DND-41 (cell line): ENCODE measurements around the gene HS3ST3A1.

Source experiments
- ATAC-seq: fragments of 200-7000 bp; cut with Tn5 transposase; 3 replicates; pipeline ENCODE4 v1.9.1; 2021; ENCODE audit warnings: low read depth; ENCODE audit not compliant: insufficient read depth
- DNase-seq: peaks from one replicate; pipeline ENCODE4 v3.0.0-alpha.2; 2020
- H2AFZ ChIP-seq: 2 replicates; pipeline ENCODE4 v1.6.0; 2012; ENCODE audit warnings: low read depth, low read length
- H3K27ac ChIP-seq: 2 replicates; pipeline ENCODE4 v1.5.1; 2012; ENCODE audit warnings: low read length, inconsistent platforms
- H3K27me3 ChIP-seq: fragments of 200-600 bp; sonication (generic); 2 replicates; pipeline ENCODE4 v1.6.0; 2012; ENCODE audit warnings: low read length, mild to moderate bottlenecking, inconsistent platforms; ENCODE audit not compliant: insufficient read depth, poor library complexity
- H3K36me3 ChIP-seq: 2 replicates; pipeline ENCODE4 v1.5.1; 2012; ENCODE audit warnings: low read length, inconsistent platforms; ENCODE audit not compliant: insufficient read depth
- H3K4me1 ChIP-seq: 2 replicates; pipeline ENCODE4 v1.5.1; 2012; ENCODE audit warnings: mild to moderate bottlenecking, low read length; ENCODE audit not compliant: insufficient read depth
- H3K4me2 ChIP-seq: 2 replicates; pipeline ENCODE4 v1.6.0; 2012; ENCODE audit warnings: mild to moderate bottlenecking, moderate library complexity, low read length, inconsistent platforms; ENCODE audit not compliant: insufficient read depth
- H3K4me3 ChIP-seq, 2 experiments: fragments of 200-600 bp in 1 of 2; shearing (Covaris generic) in 1 of 2; 2 replicates each; pipeline ENCODE4 v1.5.1; 2012 to 2016; ENCODE audit warnings: inconsistent platforms in 2 of 2, low read length in 2 of 2, mild to moderate bottlenecking in 2 of 2, low read depth in 1 of 2, moderate library complexity in 1 of 2
- H3K79me2 ChIP-seq: 2 replicates; pipeline ENCODE4 v1.6.0; 2012; ENCODE audit warnings: low read length, inconsistent platforms; ENCODE audit not compliant: insufficient read depth
- H3K9ac ChIP-seq: 2 replicates; pipeline ENCODE4 v1.6.0; 2012; ENCODE audit warnings: low read depth, mild to moderate bottlenecking, inconsistent platforms, low read length, moderate library complexity
- H3K9me3 ChIP-seq: 2 replicates; pipeline ENCODE4 v1.5.1; 2012; ENCODE audit warnings: low read length, moderate library complexity, mild to moderate bottlenecking, inconsistent platforms; ENCODE audit not compliant: insufficient read depth, severe bottlenecking
- H4K20me1 ChIP-seq: 2 replicates; pipeline ENCODE4 v1.6.0; 2012; ENCODE audit warnings: low read length; ENCODE audit not compliant: insufficient read depth
- CTCF ChIP-seq: IDR thresholded peaks from 2 replicates; pipeline ENCODE4 v1.5.1; 2012; ENCODE audit warnings: borderline replicate concordance, low read length, moderate library complexity, mild to moderate bottlenecking; ENCODE audit not compliant: poor library complexity, severe bottlenecking; ENCODE audit errors: extremely low read depth
- EZH2 ChIP-seq: IDR thresholded peaks from 3 replicates; pipeline ENCODE4 v1.6.1; 2012; ENCODE audit warnings: borderline replicate concordance, low read depth, mild to moderate bottlenecking, moderate library complexity, low read length, inconsistent platforms; ENCODE audit not compliant: severe bottlenecking

HS3ST3A1 gene

DNA sequence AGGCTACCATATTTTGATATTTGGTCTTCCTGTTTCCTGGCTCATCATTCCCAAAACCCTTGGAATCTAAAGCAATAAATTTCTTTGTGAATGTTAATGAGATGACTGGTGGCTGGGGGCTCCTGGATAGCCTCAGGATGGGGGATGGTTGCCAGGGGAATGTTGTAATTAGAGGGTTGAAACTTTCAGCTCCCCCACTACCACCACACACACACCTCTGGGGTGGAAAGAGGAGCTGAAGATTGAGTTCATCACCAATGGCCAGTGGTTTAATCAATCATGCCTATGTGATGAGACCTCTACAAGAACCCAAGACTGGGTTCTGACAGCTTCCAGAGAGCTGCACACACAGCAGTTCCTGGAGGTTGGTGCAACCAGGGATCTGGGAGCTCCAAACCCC lies 59.1 kb downstream of the HS3ST3A1 start:
- Histone ChIP-seq H4K20me1 (no peaks in the 10 kb centered on the region), H3K4me2 (no peak overlapping the region), H3K27ac (no peak overlapping the region), H3K9ac (no peak overlapping the region), H3K4me1 (no peaks in the 10 kb centered on the region), H3K27me3 (no peaks in the 10 kb centered on the region), H3K36me3 (no peaks in the 10 kb centered on the region), H3K79me2 (no peaks in the 10 kb centered on the region), H3K4me3 (no peak overlapping the region), H2AFZ (no peak overlapping the region), H3K9me3 (no peaks in the 10 kb centered on the region)
- TF ChIP-seq EZH2, result no peak
- TF ChIP-seq CTCF, result no peak
- no peak for ATAC-seq
- no peak for DNase-seq

- no peak overlapping the region for H3K9ac ChIP-seq
- no peaks in the 10 kb centered on the region for H3K4me1 ChIP-seq
- TF ChIP-seq CTCF (no peak), EZH2 (no peak)
- H3K79me2 ChIP-seq, result no peaks in the 10 kb centered on the region
- no peak overlapping the region for H3K4me2 ChIP-seq
- H4K20me1 ChIP-seq, result no peaks in the 10 kb centered on the region
- no peak for DNase-seq
- no peaks in the 10 kb centered on the region for H3K27me3 ChIP-seq
- no peak for ATAC-seq
- H3K9me3 ChIP-seq, result no peaks in the 10 kb centered on the region
- no peak overlapping the region for H3K27ac ChIP-seq
- H3K4me3 ChIP-seq, result no peak overlapping the region
- H3K36me3 ChIP-seq, result no peaks in the 10 kb centered on the region
- H2AFZ ChIP-seq, result no peak overlapping the region
Measured at GRCh38 chr17:13541032-13541480, 60.7 kb downstream of the HS3ST3A1 start.

DNA sequence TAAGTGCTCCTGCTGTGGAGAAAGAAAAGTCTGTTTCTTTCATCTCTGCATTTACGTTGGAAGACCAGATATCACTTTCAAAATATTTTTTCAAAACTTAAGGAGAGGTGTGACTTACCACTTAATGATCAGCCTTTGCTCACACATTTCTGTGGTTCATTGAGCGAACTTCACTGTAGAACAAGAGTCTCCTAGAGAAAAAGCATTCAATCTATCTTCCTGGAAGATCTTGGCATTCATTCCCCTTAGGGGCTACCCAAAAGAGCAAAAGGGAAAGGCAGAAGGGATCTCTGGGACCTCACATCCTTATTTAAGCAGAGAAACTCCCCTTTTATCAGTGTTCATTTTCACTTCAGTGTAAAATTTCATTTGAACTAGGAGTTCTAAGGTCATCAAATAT lies 61.2 kb downstream of the HS3ST3A1 start:
- ATAC-seq (no peak), DNase-seq (no peak)
- Histone ChIP-seq H4K20me1 (no peaks in the 10 kb centered on the region), H3K27ac (no peak overlapping the region), H3K4me2 (no peak overlapping the region), H3K9ac (no peak overlapping the region), H3K4me3 (no peak overlapping the region), H3K27me3 (no peaks in the 10 kb centered on the region), H3K9me3 (no peaks in the 10 kb centered on the region), H3K79me2 (no peaks in the 10 kb centered on the region), H2AFZ (no peak overlapping the region), H3K36me3 (no peaks in the 10 kb centered on the region), H3K4me1 (no peaks in the 10 kb centered on the region)
- no peak for TF ChIP-seq CTCF
- no peak for TF ChIP-seq EZH2

DNA sequence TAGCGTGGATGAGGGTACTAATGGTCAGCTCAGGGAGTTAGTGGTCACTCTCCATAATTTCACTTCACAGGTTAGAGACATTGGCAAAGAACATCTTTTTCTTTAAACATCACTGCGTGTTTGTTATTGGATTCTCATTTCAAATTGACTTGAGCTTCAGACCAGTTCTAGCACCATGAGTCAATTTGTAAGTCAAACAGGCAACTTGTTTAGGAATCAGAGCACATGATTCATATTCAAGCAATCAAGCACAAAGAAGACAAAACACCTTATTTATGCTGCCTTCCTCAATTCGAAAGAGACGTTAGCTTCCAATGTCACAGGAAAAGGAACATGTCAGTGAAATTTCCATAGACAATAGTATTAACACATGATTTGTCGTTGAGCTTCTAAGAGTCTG lies 62.3 kb downstream of the HS3ST3A1 start:
- H2AFZ ChIP-seq, result no peak overlapping the region
- H3K27ac ChIP-seq, result no peak overlapping the region
- no peak overlapping the region for H3K4me2 ChIP-seq
- ATAC-seq (no peak), DNase-seq (no peak)
- H3K79me2 ChIP-seq, result no peaks in the 10 kb centered on the region
- no peak overlapping the region for H3K4me3 ChIP-seq
- no peak overlapping the region for H3K9ac ChIP-seq
- no peaks in the 10 kb centered on the region for H3K4me1 ChIP-seq
- no peaks in the 10 kb centered on the region for H3K36me3 ChIP-seq
- H3K27me3 ChIP-seq, result no peaks in the 10 kb centered on the region
- no peaks in the 10 kb centered on the region for H4K20me1 ChIP-seq
- TF ChIP-seq EZH2 (no peak), CTCF (no peak)
- no peaks in the 10 kb centered on the region for H3K9me3 ChIP-seq
